Activated CD4-positive, alpha-beta T cell treated with anti-CD3 and anti-CD28 coated beads, Interleukin-2, amount 50 U/mL, for 16 hours (primary cell): ENCODE results near the gene PIK3C2A.
A peak's percentile ranks its signal among the peaks of the same experiment; 100 is the strongest.

ENCODE experiments used
- DNase-seq: peaks from one replicate; pipeline ENCODE4 v3.0.0-alpha.2; 2020

PIK3C2A gene

GRCh38 chr11:17208257-17208999, 642 bp upstream of the PIK3C2A start:
- peak; percentile 39 for DNase-seq

DNA sequence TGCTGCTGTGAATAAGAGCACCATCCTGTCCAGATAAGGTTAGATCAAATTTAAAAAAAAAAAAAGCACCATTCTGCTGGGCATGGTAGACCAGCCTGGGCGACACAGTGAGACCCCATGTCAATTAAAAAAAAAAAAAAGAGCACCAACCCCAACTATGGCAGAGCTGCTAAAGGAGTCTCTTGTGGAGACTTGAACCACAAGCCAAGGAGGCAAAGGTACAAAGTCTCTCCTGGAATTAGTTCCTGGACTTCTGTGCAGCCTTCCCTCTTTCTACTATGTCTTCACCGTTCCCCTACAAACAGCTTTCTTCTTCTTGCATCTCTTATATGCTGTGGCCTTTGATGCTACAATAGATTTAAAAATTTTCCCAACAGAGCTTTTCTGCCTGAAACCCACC, 1.3 kb downstream of the PIK3C2A start:
- DNase-seq = no peak

GRCh38 chr11:17197431-17197898, 10.3 kb downstream of the PIK3C2A start:
- DNase-seq = no peak

GRCh38 chr11:17188675-17189074, 19.1 kb downstream of the PIK3C2A start:
- DNase-seq = no peak

DNA sequence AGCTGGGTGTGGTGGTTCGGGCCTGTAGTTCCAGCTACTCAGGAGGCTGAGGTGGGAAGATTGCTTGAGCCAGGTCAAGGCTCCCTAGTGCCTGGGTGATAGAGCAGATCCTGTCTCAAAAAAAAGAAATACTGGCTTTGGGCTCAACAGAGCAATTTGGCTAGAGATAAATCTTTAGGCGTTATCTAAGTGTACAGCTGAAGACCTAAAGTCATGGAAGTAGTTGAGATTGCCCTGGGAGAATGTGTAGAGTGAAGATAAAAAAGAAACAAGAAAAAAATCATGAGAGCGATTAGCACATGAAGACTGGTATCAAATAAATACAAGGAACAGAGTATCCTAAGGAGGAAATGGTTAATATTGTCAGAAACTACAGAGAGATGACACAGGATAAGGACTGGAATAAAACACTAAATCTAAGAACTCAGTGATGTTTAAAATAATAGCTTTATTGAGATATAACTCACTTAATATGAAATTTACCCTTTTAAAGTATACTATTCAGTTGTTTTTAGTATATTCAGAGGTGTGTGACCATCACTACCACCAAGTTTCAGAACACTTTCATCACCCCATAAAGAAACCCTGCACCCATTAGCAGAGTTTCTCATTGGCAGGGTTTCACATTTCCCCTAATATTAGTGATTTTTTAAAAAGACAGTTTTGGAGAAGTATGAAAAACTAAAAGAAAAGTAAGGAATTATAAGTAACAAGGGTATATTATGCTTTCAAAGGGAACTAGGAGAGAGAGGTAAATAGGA, 20.7 kb downstream of the PIK3C2A start:
- DNase-seq = no peak

DNA sequence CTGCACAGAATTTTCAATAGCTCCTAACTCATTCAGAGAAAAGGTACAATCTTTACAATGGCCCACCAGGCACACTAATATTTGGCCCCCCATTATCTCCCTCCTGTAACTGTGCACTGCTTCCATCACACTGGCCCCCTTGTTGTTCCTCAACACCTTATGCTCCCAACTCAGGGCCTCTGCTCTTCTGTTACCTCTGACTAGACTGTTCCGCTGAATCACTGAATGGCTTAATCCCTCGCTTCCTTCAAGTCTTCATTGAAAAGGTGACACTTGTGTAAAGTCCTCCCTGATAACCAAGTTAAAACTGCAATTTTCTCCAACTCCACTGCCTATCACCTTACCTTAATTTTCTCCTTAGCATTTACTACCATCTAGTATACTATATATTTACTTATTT, 21.8 kb downstream of the PIK3C2A start:
- no peak for DNase-seq

- no peak for DNase-seq
These were observed 22.8 kb downstream of the PIK3C2A start for GRCh38 chr11:17184882-17185587.

DNA sequence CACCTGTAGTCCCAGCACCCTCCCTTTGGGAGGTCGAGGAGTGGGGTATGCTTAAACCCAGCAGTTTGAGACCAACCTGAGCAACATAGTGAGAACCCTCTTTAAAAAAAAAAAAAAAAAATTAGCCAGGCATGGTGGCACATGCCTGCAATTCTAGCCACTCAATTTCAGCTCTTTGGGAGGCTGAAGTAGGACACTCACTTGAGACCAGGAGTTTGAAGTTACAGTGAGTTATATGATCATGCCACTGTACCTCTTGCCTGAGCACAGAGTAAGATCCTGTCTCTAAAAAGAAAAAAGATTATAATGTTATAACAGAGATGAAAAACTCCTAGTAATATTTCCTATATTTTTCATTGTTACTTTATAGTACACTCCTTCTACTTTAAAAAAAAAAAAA, 23.9 kb downstream of the PIK3C2A start:
- no peak for DNase-seq

GRCh38 chr11:17179970-17180369, 27.8 kb downstream of the PIK3C2A start:
- DNase-seq = no peak

DNA sequence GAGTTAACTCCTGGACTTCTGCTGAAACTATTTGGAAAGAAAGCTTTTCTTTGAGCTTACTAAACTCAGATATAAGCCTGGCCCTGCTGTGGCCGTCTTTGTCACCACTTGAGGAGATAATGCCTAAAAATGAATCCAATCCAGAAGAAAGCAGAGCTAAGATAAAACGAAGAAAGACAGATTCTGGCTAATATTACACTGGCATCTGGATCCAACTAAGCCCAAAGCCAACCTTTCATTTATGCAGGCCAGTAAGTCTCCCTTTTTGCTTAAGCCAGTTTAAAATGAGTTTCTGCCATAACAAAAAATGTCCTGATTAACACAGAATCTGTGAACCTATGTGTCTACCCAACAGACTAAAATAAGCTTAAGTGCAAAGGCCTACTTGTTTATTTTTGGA, 34.5 kb downstream of the PIK3C2A start:
- no peak for DNase-seq

- DNase-seq = no peak
These were observed 35.9 kb downstream of the PIK3C2A start for GRCh38 chr11:17171916-17172315.

- no peak for DNase-seq
These were observed 36.4 kb downstream of the PIK3C2A start for GRCh38 chr11:17171343-17171742.

GRCh38 chr11:17169876-17170275, 37.9 kb downstream of the PIK3C2A start:
- no peak for DNase-seq

- no peak for DNase-seq
These were observed 42.4 kb downstream of the PIK3C2A start for GRCh38 chr11:17165247-17165890.

GRCh38 chr11:17164361-17165246, 43.2 kb downstream of the PIK3C2A start:
- DNase-seq = no peak

DNA sequence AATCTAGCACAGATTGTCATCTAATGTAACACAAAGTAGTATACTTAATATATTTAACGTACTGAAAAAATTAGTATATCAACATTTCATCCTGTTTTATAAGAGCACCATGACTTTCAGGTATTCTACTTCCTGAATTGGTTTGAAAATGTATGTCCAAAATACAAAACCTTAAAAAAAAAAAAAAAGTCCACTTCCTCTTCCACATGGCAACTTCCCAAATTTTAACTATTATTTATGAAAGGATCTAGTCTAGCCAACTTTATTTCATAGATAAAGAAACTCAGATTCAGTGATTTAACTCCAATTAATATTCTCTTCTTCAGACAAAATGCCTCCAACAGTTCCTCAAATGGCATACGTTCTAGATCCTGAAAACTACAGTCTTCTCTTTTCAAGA, 44.0 kb downstream of the PIK3C2A start:
- DNase-seq = no peak

GRCh38 chr11:17163291-17163690, 44.5 kb downstream of the PIK3C2A start:
- DNase-seq = no peak

DNA sequence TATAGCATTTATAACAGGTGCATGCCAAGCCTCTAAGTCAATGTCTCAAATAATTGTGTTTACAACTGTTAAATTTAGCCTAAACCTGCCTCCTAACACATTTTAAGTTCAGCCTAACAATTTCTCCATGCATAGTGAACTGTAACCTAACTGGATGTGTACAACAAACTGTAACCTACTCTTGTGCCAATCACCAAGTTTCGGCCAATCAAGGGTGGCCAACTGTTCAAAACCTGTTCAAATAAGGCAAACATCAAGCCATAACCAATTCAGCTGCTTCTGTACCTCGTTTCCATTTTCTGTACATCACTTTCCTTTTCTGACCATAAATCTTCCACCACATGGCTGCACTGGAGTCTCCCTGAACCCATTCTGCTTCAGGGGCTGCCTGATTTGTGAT, 45.4 kb downstream of the PIK3C2A start:
- no peak for DNase-seq

DNA sequence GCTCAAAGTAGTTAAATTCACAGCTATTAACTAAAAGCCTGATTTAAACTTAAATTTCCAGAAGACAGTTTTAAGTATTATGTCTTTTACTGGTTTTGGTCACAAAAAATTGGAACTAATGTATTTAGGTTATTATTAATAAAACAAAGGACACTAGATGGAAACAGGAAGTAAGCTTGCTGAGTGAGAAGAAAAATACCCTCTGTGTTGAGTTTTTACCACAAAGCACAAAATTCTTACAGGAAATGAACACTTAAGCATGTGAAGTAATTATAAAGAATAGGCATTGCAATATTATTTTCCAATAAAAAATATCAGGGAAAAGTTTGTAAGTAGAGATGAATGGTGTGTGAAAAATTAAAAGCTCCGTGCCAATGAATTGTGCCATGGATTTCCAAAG, 46.3 kb downstream of the PIK3C2A start:
- DNase-seq = no peak

DNA sequence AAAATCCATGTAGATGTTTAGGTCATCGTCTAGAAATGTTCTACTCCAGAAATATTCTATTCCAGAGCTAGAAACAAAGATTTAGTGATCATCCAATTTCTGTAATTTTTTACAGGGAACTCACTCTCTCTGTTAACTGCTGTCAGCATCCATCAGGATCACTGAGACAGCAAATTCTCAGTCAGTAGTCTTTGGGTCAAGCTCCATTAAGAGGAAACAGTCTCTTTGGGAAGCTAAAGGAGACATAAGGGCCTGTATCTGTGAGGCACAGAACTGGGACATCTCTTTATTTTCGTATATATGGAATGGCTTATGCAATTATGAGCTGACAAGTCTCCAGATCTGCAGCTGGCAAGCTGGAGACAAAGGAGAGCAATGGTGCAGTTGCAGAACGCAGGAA, 48.3 kb downstream of the PIK3C2A start:
- DNase-seq = no peak
